Sigmoid colon (tissue), 7 donors: Measurements from ENCODE around the gene MYLK. TPM values are rescaled to one million over a fixed set of nuclear protein-coding genes. Genes with fewer than 3 reads are reported as not detected.

Experiments
- DNase-seq: peaks from one replicate; pipeline ENCODE4 v3.0.0-alpha.2; 2019
- H3K27ac ChIP-seq, 4 donors: fragments of 200-600 bp; sonication (generic); one replicate each; pipeline ENCODE4 v1.5.1; 2016 to 2019; ENCODE audit warnings: mild to moderate bottlenecking in 1 of 4
- H3K27me3 ChIP-seq, 3 donors: fragments of 200-600 bp; sonication (generic); one replicate each; pipeline ENCODE4 v1.5.1; 2019; ENCODE audit warnings: mild to moderate bottlenecking in 1 of 3
- H3K36me3 ChIP-seq, 4 donors: fragments of 200-600 bp; sonication (generic); one replicate each; pipeline ENCODE4 v1.5.1; 2016 to 2019
- H3K4me1 ChIP-seq, 4 donors: fragments of 200-600 bp; sonication (generic); one replicate each; pipeline ENCODE4 v1.5.1; 2017 to 2019
- H3K4me3 ChIP-seq, 4 donors: fragments of 200-600 bp; sonication (generic); one replicate each; pipeline ENCODE4 v1.5.1; 2017 to 2019; ENCODE audit warnings: mild to moderate bottlenecking in 2 of 4, moderate library complexity in 1 of 4
- H3K9me3 ChIP-seq, 4 donors: fragments of 200-600 bp in 3 of 4; sonication (generic) in 3 of 4; one replicate each; pipeline versions ENCODE4 v1.5.1 to v1.6.1; 2013 to 2019
- EP300 ChIP-seq, 4 donors: sonication (generic); formaldehyde crosslinking; IDR thresholded peaks; one replicate each; pipeline ENCODE4 v1.6.1; 2017; ENCODE audit warnings: antibody characterized with exemption in 4 of 4
- POLR2A ChIP-seq, 2 donors: fragments of 450-650 bp; IDR thresholded peaks; one replicate each; pipeline ENCODE4 v1.6.1; 2016; ENCODE audit warnings: antibody characterized with exemption in 2 of 2, mild to moderate bottlenecking in 2 of 2, moderate library complexity in 2 of 2
- POLR2AphosphoS5 ChIP-seq, 4 donors: sonication (generic); formaldehyde crosslinking; IDR thresholded peaks; one replicate each; pipeline ENCODE4 v1.6.1; 2017; ENCODE audit warnings: antibody characterized with exemption in 4 of 4
- whole genome bisulfite sequencing, 2 donors: extraction: QIAGEN DNeasy Blood & Tissue Kit; methylation state at CpG; one replicate each; pipeline ENCODE4 v1.1.7; 2013; 5-methylcytosine and 5-hydroxymethylcytosine counted together
- intact Hi-C: fragments of 100-400 bp; cut with DNase I; formaldehyde crosslinking; loops from one replicate; pipeline ENCODE4 v1.15.1; 2023
- polyA plus RNA-seq, 3 donors: library from polyadenylated mRNA; stranded (reverse); fragments of 200-250 nt; gene quantifications; one replicate each; pipeline ENCODE4 v1.2.3, GENCODE V29; 2013
- total RNA-seq, 4 donors: library from RNA; depleted of rRNA; stranded (reverse); fragments of >200 nt; gene quantifications; one replicate each; pipeline ENCODE4 v1.1.0, GENCODE V29; 2016
- TF ChIP-seq, protein P1 (sequence below), 4 experiments: fragments of 450-650 bp in 3 of 4; fragments of 200-600 bp in 1 of 4; IDR thresholded peaks; one replicate each; pipeline ENCODE4 v1.5.1; 2016 to 2019; ENCODE audit warnings: antibody characterized with exemption in 4 of 4, mild to moderate bottlenecking in 3 of 4, moderate library complexity in 2 of 4
- donor health status: healthy with polysubstance abuse.
- donor health status: Bipolar disorder and iron deficiency.
- donor health status: healthy.

Gene MYLK
- total and polyA plus RNA-seq, 7 donors, result 21.5 to 2,153 (median 1,169) TPM

DNA sequence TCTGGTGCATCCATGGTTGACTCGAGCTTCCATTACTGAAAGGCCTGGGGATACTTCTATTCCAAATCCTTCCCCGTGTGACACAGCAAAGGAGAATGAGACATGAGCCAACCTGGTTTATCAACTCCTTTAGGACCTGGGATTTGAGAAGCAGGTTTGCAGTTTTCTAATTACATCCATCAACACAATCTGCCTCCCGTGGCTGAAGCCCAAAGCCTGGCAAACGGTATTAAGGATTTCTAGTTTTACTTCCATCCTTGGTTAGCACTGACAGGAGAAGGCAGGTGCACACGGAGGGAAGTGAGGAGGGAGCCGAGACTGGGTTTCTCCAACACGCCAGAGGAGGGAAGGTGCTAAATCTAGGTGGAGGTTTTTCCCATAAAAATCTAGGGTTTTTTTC, 79.0 kb downstream of the MYLK start:
- TF ChIP-seq POLR2AphosphoS5 (IDR thresholded peaks at IDR 0.05) (no peak), EP300 (IDR thresholded peaks at IDR 0.05) (no peak), POLR2A (IDR thresholded peaks at IDR 0.05) (no peak)
- TF ChIP-seq, protein P1, sequence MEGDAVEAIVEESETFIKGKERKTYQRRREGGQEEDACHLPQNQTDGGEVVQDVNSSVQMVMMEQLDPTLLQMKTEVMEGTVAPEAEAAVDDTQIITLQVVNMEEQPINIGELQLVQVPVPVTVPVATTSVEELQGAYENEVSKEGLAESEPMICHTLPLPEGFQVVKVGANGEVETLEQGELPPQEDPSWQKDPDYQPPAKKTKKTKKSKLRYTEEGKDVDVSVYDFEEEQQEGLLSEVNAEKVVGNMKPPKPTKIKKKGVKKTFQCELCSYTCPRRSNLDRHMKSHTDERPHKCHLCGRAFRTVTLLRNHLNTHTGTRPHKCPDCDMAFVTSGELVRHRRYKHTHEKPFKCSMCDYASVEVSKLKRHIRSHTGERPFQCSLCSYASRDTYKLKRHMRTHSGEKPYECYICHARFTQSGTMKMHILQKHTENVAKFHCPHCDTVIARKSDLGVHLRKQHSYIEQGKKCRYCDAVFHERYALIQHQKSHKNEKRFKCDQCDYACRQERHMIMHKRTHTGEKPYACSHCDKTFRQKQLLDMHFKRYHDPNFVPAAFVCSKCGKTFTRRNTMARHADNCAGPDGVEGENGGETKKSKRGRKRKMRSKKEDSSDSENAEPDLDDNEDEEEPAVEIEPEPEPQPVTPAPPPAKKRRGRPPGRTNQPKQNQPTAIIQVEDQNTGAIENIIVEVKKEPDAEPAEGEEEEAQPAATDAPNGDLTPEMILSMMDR (IDR thresholded peaks at IDR 0.05), result no peak
- 81 to 91% methylated on average over 7 of the region's 7 CpGs for WGBS, 2 donors
- intact Hi-C loops, result no loop called here

DNA sequence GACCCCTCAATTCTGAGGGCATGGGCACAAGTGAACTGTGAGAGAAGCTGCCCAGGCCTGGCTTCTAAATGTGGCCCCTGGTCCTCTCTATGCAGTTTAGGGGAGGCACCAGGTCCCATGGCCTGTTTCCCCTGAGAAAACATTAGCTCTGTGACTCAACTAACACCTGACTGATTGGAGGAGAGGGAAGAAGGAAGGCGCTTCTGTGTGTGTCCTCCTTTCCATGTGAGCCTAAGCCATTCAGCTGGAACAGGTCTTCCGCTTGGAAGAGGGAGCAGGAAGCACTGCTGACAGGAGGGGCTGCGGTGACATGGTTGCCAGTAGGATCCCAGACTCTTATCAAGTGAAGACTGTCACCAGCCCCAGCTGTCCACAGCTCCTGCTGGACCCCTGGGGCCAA, 79.5 kb downstream of the MYLK start:
- Histone ChIP-seq H3K9me3 (no peaks in the 10 kb centered on the region), H3K4me1 (no peaks in the 10 kb centered on the region), H3K27me3 (no peaks in the 10 kb centered on the region), H3K27ac (no peak overlapping the region), H3K36me3 (no peaks in the 10 kb centered on the region), H3K4me3 (no peak overlapping the region)
- TF ChIP-seq POLR2A (IDR thresholded peaks at IDR 0.05) (no peak), EP300 (IDR thresholded peaks at IDR 0.05) (no peak), POLR2AphosphoS5 (IDR thresholded peaks at IDR 0.05) (no peak)
- TF ChIP-seq, protein P1 (IDR thresholded peaks at IDR 0.05), result no peak
- 91 to 97% methylated on average over 3 of the region's 3 CpGs for whole genome bisulfite sequencing, 2 donors
- DNase-seq, result no peak
- intact Hi-C loops, result no loop called here

More for the DNA sequence above, 79.0 kb downstream of the MYLK start:
- H3K4me3 ChIP-seq, result no peak overlapping the region
- no peak overlapping the region for H3K27ac ChIP-seq
- no peak for DNase-seq
- H3K9me3 ChIP-seq, result no peaks in the 10 kb centered on the region
- no peaks in the 10 kb centered on the region for H3K36me3 ChIP-seq
- H3K27me3 ChIP-seq, result no peaks in the 10 kb centered on the region
- no peaks in the 10 kb centered on the region for H3K4me1 ChIP-seq

DNA sequence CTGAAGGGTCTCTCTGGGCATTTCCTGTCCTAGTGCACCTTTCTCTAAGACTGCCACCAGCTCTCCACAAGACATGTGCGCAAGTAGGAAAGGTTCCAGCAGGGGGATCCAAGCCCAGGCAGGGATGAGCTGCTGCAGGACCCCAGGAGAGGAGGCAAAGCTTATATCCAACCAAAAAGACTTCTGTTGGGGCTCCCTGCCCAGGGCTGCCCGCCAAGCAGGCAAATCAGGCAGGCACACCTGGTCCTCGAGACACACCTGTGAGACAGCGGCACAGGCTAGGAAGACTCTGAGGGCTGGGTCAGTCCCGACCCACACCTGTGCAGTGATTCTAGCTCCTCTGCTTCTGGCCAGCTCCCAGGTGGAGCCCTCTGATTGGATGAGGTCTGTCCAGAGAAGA, 80.6 kb downstream of the MYLK start:
- intact Hi-C loops, result no loop called here
- H3K27me3 ChIP-seq, result no peaks in the 10 kb centered on the region
- WGBS, 2 donors, result 18 to 60% methylated on average over 5 of the region's 5 CpGs
- no peak for DNase-seq
- no peak for TF ChIP-seq EP300 (IDR thresholded peaks at IDR 0.05)
- no peak for TF ChIP-seq POLR2AphosphoS5 (IDR thresholded peaks at IDR 0.05)
- TF ChIP-seq POLR2A (IDR thresholded peaks at IDR 0.05), result no peak
- no peak overlapping the region for H3K27ac ChIP-seq
- H3K4me1 ChIP-seq, result no peaks in the 10 kb centered on the region
- H3K9me3 ChIP-seq, result no peaks in the 10 kb centered on the region
- H3K4me3 ChIP-seq, result no peak overlapping the region
- no peaks in the 10 kb centered on the region for H3K36me3 ChIP-seq

DNA sequence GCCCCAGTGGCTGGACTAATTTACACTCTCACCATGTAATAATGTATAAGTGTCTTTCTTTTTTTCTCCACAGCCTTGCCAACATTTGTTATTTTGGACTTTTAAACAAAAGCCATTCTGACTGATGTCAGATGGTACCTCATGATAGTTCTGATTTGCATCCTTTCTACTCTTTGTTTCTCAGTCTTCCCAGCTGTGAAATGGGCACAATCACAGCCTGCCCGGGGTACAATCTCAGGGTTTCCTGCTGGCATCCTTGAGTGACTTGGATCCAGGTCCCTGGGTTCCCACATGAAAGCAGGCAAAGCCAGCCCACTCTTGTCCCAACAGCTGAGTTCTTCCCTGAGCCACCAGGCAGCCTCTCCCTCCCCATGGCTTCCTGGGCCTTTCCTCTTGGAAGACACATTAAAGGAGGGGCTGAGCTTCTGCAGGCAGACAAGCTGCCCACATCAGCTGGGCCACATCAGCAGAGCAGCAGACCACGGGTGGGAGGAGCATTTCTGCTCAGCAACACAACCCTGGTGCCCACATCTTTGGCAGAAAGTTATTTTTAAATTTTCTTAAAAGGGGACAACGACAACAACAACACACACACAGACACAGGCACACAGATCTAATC, 82.0 kb downstream of the MYLK start:
- Histone ChIP-seq H3K9me3 (no peaks in the 10 kb centered on the region), H3K4me1 (no peaks in the 10 kb centered on the region), H3K4me3 (no peak overlapping the region), H3K27ac (no peak overlapping the region), H3K36me3 (no peaks in the 10 kb centered on the region), H3K27me3 (no peaks in the 10 kb centered on the region)
- TF ChIP-seq EP300 (IDR thresholded peaks at IDR 0.05), result no peak
- TF ChIP-seq POLR2A (IDR thresholded peaks at IDR 0.05), result no peak
- TF ChIP-seq, protein P1 (IDR thresholded peaks at IDR 0.05), result no peak
- no peak for TF ChIP-seq POLR2AphosphoS5 (IDR thresholded peaks at IDR 0.05)
- intact Hi-C loops, result no loop called here
- DNase-seq, result no peak
- WGBS, 2 donors, result 71 to 87% methylated on average over 3 of the region's 3 CpGs

- H3K27me3 ChIP-seq, result no peaks in the 10 kb centered on the region
- intact Hi-C loops, result no loop called here
Observed at GRCh38 chr3:123801474-123801873, 82.7 kb downstream of the MYLK start.

More at GRCh38 chr3:123801474-123801873, 82.7 kb downstream of the MYLK start:
- Histone ChIP-seq H3K9me3 (no peaks in the 10 kb centered on the region), H3K27ac (no peak overlapping the region), H3K4me1 (no peaks in the 10 kb centered on the region), H3K4me3 (no peak overlapping the region), H3K36me3 (no peaks in the 10 kb centered on the region)
- TF ChIP-seq POLR2AphosphoS5 (IDR thresholded peaks at IDR 0.05), result no peak
- TF ChIP-seq, protein P1 (IDR thresholded peaks at IDR 0.05), result no peak
- no peak for TF ChIP-seq EP300 (IDR thresholded peaks at IDR 0.05)
- TF ChIP-seq POLR2A (IDR thresholded peaks at IDR 0.05), result no peak
- no peak for DNase-seq
